ENCODE data around the gene RPL21.

GRCh38 chr13:27296496-27296895 is 45.1 kb downstream of the RPL21 start:
- TF ChIP-seq CTCF (IDR thresholded peaks at IDR 0.05) (no peak), EP300 (IDR thresholded peaks at IDR 0.05) (no peak), POLR2A (IDR thresholded peaks at IDR 0.05) (no peak)

Measured in tibial nerve (tissue), 4 donors.